H1 (cell line): Measurements from ENCODE around the gene SH3BGRL. TPM values are rescaled to one million over a fixed set of nuclear protein-coding genes. Genes with fewer than 3 reads are reported as not detected.

Experiments
- CHD2 ChIP-seq: IDR thresholded peaks from 2 replicates; pipeline ENCODE4 v1.6.1; 2012; ENCODE audit warnings: low read length, improper control_type of control experiment
- YY1 ChIP-seq: IDR thresholded peaks from 2 replicates; pipeline ENCODE4 v1.6.1; 2011; ENCODE audit warnings: low read depth, mild to moderate bottlenecking, low read length
- polyA plus RNA-seq, 7 experiments: library from polyadenylated mRNA; depleted of rRNA in 3 of 7; stranded (reverse) in 5 of 7; unstranded in 2 of 7; fragments of >200 nt in 5 of 7; fragments of 200-250 nt in 2 of 7; gene quantifications; 1 replicate in 5 of 7; 2 replicates in 1 of 7; 4 replicates in 1 of 7; pipeline versions ENCODE4 v1.2.1 to v1.2.3, GENCODE V29; 2011 to 2013; ENCODE audit warnings: missing spikeins in 2 of 7, mixed read lengths in 2 of 7
- total RNA-seq: library from RNA; stranded (reverse); fragmentation: NEBNext Ultra II Directional; extraction: Animal tissue kit (Norgen Biotek cat#: 25700); gene quantifications from 2 replicates; pipeline ENCODE4 v1.2.1, GENCODE V29; 2021

The SH3BGRL gene
- total and polyA plus RNA-seq, 2 of the 8 experiments (the other 6 are each of a cell fraction or from before 2014, with no cell fraction given): 36.3 to 49.6 TPM

DNA sequence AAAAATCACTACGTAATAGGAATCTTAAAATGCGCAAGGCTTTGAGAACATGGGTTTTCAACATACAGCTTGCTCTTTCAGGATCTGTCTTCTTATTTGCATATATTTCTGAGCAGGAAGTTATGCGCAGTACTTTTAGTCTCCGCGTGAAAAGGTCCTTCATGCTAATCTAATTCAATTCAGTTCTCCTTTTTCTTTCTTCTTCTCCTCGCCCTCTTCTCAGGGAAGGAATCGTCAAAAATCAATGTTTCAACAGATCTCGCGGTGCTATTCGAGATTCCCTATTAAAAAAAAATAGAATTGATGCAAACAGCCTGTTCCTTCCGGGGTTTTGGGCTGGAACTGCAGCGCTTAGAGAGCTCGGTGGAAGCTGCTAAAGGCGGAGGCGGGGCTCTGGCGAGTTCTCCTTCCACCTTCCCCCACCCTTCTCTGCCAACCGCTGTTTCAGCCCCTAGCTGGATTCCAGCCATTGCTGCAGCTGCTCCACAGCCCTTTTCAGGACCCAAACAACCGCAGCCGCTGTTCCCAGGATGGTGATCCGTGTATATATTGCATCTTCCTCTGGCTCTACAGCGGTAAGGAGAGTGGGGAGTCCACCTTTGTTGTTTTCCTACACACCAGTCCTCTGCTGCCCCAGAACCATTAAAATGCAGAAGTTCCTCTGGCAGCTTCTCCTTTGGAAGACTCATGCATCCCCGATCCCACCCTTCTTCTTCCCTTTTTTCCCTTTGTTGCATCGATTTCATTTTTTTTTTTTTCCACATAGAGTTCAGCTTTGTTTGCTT is at the start of gene SH3BGRL, which contains the start of gene HMGN5 (continued):
- TF ChIP-seq YY1: 0 out of 2 replicates have a peak, but pooled peaks have one; percentile 34
- peak; percentile 58 for TF ChIP-seq CHD2
